GM12878 (cell line): ENCODE data around the gene MYMK. TPM values are rescaled to one million over a fixed set of nuclear protein-coding genes. Genes with fewer than 3 reads are reported as not detected.
A peak's percentile ranks its signal among the peaks of the same experiment; 100 is the strongest.

ENCODE experiments used
- ATAC-seq: fragments of 200-7000 bp; cut with Tn5 transposase; 3 replicates; pipeline ENCODE4 v1.9.1; 2020; ENCODE audit warnings: mild to moderate bottlenecking, moderate library complexity
- BruUV-seq: library from RNA; stranded (reverse); fragments of 400-500 nt; replicated peaks from 2 replicates; lab custom pipeline; 2021; lab: Mats Ljungman, UMichigan
- CTCF ChIA-PET: fragments of 300-600 bp; sonication (Branson Sonifier 250); formaldehyde crosslinking; extraction: SDS; loops from one replicate; lab custom pipeline; 2021; ENCODE audit warnings: inconsistent platforms; lab: Yijun Ruan, JAX
- POLR2A ChIA-PET: fragments of 350-600 bp; formaldehyde crosslinking; extraction: SDS; loops from one replicate; lab custom pipeline; 2021; ENCODE audit warnings: inconsistent platforms; lab: Charles Lee
- RAD21 ChIA-PET: fragments of 300-600 bp; sonication (Branson Sonifier 250); formaldehyde crosslinking; loops from one replicate; lab custom pipeline; 2023; ENCODE audit warnings: antibody characterized with exemption; ENCODE audit not compliant: unreplicated experiment; lab: Charles Lee
- SMC1A ChIA-PET: fragments of 300-600 bp; sonication (Branson Sonifier 250); formaldehyde crosslinking; loops from one replicate; lab custom pipeline; 2023; ENCODE audit not compliant: unreplicated experiment, uncharacterized antibody; lab: Charles Lee
- DNase-seq: peaks from one replicate; pipeline ENCODE4 v3.0.0-alpha.2; 2011; ENCODE audit warnings: low read depth, low spot score
- FAIRE-seq: peaks from 3 replicates; lab custom pipeline; 2011; peaks lifted over from hg19 to GRCh38; lab: Jason Lieb, UNC
- H2AFZ ChIP-seq: 2 replicates; pipeline ENCODE4 v1.6.0; 2011; ENCODE audit warnings: low read depth, low read length, control low read depth; ENCODE audit not compliant: control insufficient read depth
- H3K27ac ChIP-seq: 2 replicates; pipeline ENCODE4 v1.5.1; 2011; ENCODE audit warnings: control low read depth; ENCODE audit not compliant: control insufficient read depth, insufficient read depth
- H3K27me3 ChIP-seq, 2 experiments: replicated peaks in 1 of 2; 2 replicates each; pipeline versions ENCODE4 v1.6.0 to v1.6.1; 2011; ENCODE audit warnings: low read length in 1 of 2; ENCODE audit not compliant: control insufficient read depth in 2 of 2, insufficient read depth in 2 of 2
- H3K36me3 ChIP-seq, 2 experiments: 2 replicates each; pipeline ENCODE4 v1.5.1; 2011; ENCODE audit warnings: low read length in 1 of 2; ENCODE audit not compliant: control insufficient read depth in 2 of 2, insufficient read depth in 2 of 2
- H3K4me1 ChIP-seq: 2 replicates; pipeline ENCODE4 v1.6.1; 2011; ENCODE audit warnings: mild to moderate bottlenecking, low read length, moderate library complexity, mixed read lengths; ENCODE audit not compliant: control insufficient read depth, insufficient read depth
- H3K4me2 ChIP-seq: 2 replicates; pipeline ENCODE4 v1.6.0; 2011; ENCODE audit warnings: control low read depth; ENCODE audit not compliant: control insufficient read depth, insufficient read depth
- H3K4me3 ChIP-seq: fragments of 200-600 bp; sonication (generic); 2 replicates; pipeline ENCODE4 v1.5.1; 2016
- H3K79me2 ChIP-seq: 2 replicates; pipeline ENCODE4 v1.6.0; 2011; ENCODE audit warnings: low read length; ENCODE audit not compliant: control insufficient read depth, insufficient read depth
- H3K9ac ChIP-seq: 2 replicates; pipeline ENCODE4 v1.8.0; 2011; ENCODE audit warnings: low read length, control low read depth, mixed read lengths; ENCODE audit not compliant: control insufficient read depth, insufficient read depth
- H3K9me3 ChIP-seq: replicated peaks from 3 replicates; pipeline ENCODE4 v1.5.1; 2011; ENCODE audit warnings: mild to moderate bottlenecking, low read length; ENCODE audit not compliant: control insufficient read depth, insufficient read depth
- H4K20me1 ChIP-seq: 2 replicates; pipeline ENCODE4 v1.6.0; 2011; ENCODE audit not compliant: control insufficient read depth, insufficient read depth
- GATAD2B ChIP-seq: fragments of 450-650 bp; conservative IDR thresholded peaks from 2 replicates; pipeline ENCODE4 v1.6.1; 2017; ENCODE audit warnings: low read depth, mild to moderate bottlenecking, moderate library complexity
- LARP7 ChIP-seq: fragments of 450-650 bp; IDR thresholded peaks from 2 replicates; pipeline ENCODE4 v1.6.1; 2017; ENCODE audit warnings: mild to moderate bottlenecking
- MEF2B ChIP-seq: fragments of 450-650 bp; IDR thresholded peaks from 2 replicates; pipeline ENCODE4 v1.6.1; 2018; ENCODE audit warnings: mild to moderate bottlenecking, moderate library complexity; ENCODE audit not compliant: partially characterized antibody, poor library complexity, severe bottlenecking
- PML ChIP-seq: IDR thresholded peaks from 2 replicates; pipeline ENCODE4 v1.6.1; 2012; ENCODE audit warnings: low read length, inconsistent platforms
- POLR2A ChIP-seq: IDR thresholded peaks from 2 replicates; pipeline ENCODE4 v1.6.1; 2011; ENCODE audit warnings: low read depth, mild to moderate bottlenecking, low read length
- RELA ChIP-seq: fragments of 450-650 bp; IDR thresholded peaks from 2 replicates; pipeline ENCODE4 v1.8.0; 2014; ENCODE audit warnings: borderline replicate concordance; ENCODE audit not compliant: partially characterized antibody
- TCF7 ChIP-seq: IDR thresholded peaks from 2 replicates; pipeline ENCODE4 v1.6.1; 2014; ENCODE audit warnings: antibody characterized with exemption, borderline replicate concordance
- WGBS: methylation state at CpG from one replicate; pipeline ENCODE4 v1.1.6; 2016; ENCODE audit warnings: low lambda C conversion rate; ENCODE audit not compliant: insufficient replicate concordance, insufficient coverage; ENCODE audit errors: missing lambda C conversion rate; 5-methylcytosine and 5-hydroxymethylcytosine counted together
- in situ Hi-C: fragments of 300-500 bp; cut with MboI; formaldehyde crosslinking; loops from 9 replicates; pipeline ENCODE4 v1.14.3; 2018; ENCODE audit warnings: mixed read lengths
- intact Hi-C: fragments of 100-400 bp; cut with micrococcal nuclease; formaldehyde crosslinking; loops from one replicate; pipeline ENCODE4 v1.14.2; 2022; ENCODE audit not compliant: unreplicated experiment
- polyA plus RNA-seq, 11 experiments: library from polyadenylated mRNA; depleted of rRNA in 4 of 11; unstranded in 6 of 11; stranded (reverse) in 5 of 11; fragments of >200 nt; fragmentation: Nextera tagmentation in 4 of 11; fragmentation: Illumina TruSeq in 1 of 11; extraction: Ambion mirVana in 4 of 11; extraction: Trizol in 1 of 11; gene quantifications; 1 replicate in 1 of 11; 2 replicates in 10 of 11; pipeline versions ENCODE4 v1.2.1 to v1.2.3, GENCODE V29; 2011 to 2016; ENCODE audit warnings: inconsistent platforms in 2 of 11, missing spikeins in 2 of 11, low read depth in 1 of 11
- total RNA-seq, 4 experiments: library from RNA; depleted of rRNA in 3 of 4; stranded (reverse); fragments of >200 nt in 3 of 4; fragmentation: Illumina TruSeq in 1 of 4; extraction: Trizol in 1 of 4; gene quantifications; 2 replicates each; pipeline versions ENCODE4 v1.2.1 to v1.2.3, GENCODE V29; 2013 to 2021

MYMK gene
- total and polyA plus RNA-seq, 10 of the 15 experiments (the other 5 are each of a cell fraction or from before 2014, with no cell fraction given) = not detected

DNA sequence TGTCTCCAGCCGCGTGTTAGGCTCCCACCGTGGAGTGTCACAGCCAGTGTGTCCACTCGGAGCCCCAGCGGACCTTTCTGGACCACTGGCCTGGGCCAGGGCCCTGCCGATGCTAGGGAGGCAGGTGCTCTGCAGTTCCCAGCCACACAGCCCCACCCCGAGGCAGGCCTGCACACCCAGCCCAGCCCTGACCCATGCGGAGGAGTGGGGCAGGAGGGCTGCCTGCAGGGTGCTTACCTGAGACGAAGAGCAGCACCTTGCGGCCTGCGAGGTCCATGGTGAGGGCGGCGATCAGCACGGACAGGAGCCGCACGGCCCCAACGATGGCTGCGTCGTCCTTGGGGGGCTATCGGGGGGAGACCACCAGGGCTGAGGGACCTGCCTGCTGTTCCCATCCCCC, 51.0 kb downstream of the MYMK start:
- Histone ChIP-seq H3K9me3 (no peaks in the 10 kb centered on the region), H3K27ac (no peak overlapping the region), H3K9ac (no peak overlapping the region), H3K4me1 (peaks cover 15% of the 10 kb centered on the region), H3K36me3 (peaks cover 9 to 24% of the 10 kb centered on the region in 2 experiments; a peak in 3 of 4 replicates), H4K20me1 (peaks cover 3% of the 10 kb centered on the region; the same call in 1 of the 2 replicates), H2AFZ (no peak overlapping the region), H3K79me2 (peaks cover 29% of the 10 kb centered on the region), H3K4me3 (no peak overlapping the region), H3K27me3 (no peaks in the 10 kb centered on the region), H3K4me2 (no peak overlapping the region)
- ChIA-PET SMC1A (no interaction called here), POLR2A (no interaction called here), RAD21 (no interaction called here), CTCF (no interaction called here)
- intact Hi-C loops (no loop called here), in situ Hi-C loops (no loop called here)
- ATAC-seq (no peak), FAIRE-seq (no peak), DNase-seq (no peak)
- TF ChIP-seq TCF7 (no peak), POLR2A (peak; percentile 47)
- 95% methylated on average over 19 of the region's 20 CpGs for WGBS
- no TSS peak for BruUV-seq

- H3K36me3 ChIP-seq = peaks cover 9 to 24% of the 10 kb centered on the region in 2 experiments; a peak in 3 of 4 replicates
- SMC1A ChIA-PET = no interaction called here
- ATAC-seq = no peak
- no peak for TF ChIP-seq RELA
- TF ChIP-seq LARP7 = no peak
- TF ChIP-seq PML = no peak
- TF ChIP-seq GATAD2B = no peak
- no peak for TF ChIP-seq MEF2B
- TF ChIP-seq, all 136 proteins: peak for 0
- intact Hi-C loops = no loop called here
- no peak overlapping the region for H3K4me2 ChIP-seq
- H3K4me1 ChIP-seq = peaks cover 15% of the 10 kb centered on the region
- RAD21 ChIA-PET = no interaction called here
- H2AFZ ChIP-seq = no peak overlapping the region
- DNase-seq (no peak), FAIRE-seq (no peak)
- CTCF ChIA-PET = no interaction called here
- WGBS = over 99% methylated on average over 18 of the region's 19 CpGs
- H3K9me3 ChIP-seq = no peaks in the 10 kb centered on the region
- no peak overlapping the region for H3K4me3 ChIP-seq
- H3K79me2 ChIP-seq = peaks cover 20% of the 10 kb centered on the region
- no TSS peak for BruUV-seq
- no peak overlapping the region for H3K9ac ChIP-seq
- H4K20me1 ChIP-seq = peaks cover 3% of the 10 kb centered on the region; the same call in 1 of the 2 replicates
- in situ Hi-C loops = no loop called here
- no peaks in the 10 kb centered on the region for H3K27me3 ChIP-seq
- H3K27ac ChIP-seq = no peak overlapping the region
- POLR2A ChIA-PET = no interaction called here
Measured at GRCh38 chr9:133472753-133473378, 51.9 kb downstream of the MYMK start.
